SK-N-MC (cell line): ENCODE measurements around the gene IFI27L1.

Experiments used
- EZH2 ChIP-seq: fragments of 200-600 bp; sonication (generic); IDR thresholded peaks from one replicate; pipeline ENCODE4 v1.6.1; 2017; ENCODE audit warnings: antibody characterized with exemption
- POLR2AphosphoS5 ChIP-seq: IDR thresholded peaks from 2 replicates; pipeline ENCODE4 v1.6.1; 2012; ENCODE audit warnings: mild to moderate bottlenecking, low read depth, low read length, borderline replicate concordance

GRCh38 chr14:94097091-94097490, 16.0 kb downstream of the IFI27L1 start:
- no peak for TF ChIP-seq EZH2
- no peak for TF ChIP-seq POLR2AphosphoS5
